AG08396 (cell line): ENCODE results near the gene PRRC2B.
A peak's percentile ranks its signal among the peaks of the same experiment; 100 is the strongest.
"Not testable (repeated sequence)": the region's sequence is repeated elsewhere in the genome, so short reads cannot be mapped to it uniquely, and the experiment has no call there.

Experiments used
- DNase-seq: peaks from one replicate; pipeline ENCODE4 v3.0.0; 2012; ENCODE audit warnings: low spot score, mixed read lengths

The PRRC2B gene

GRCh38 chr9:131539223-131539923, 145.5 kb downstream of the PRRC2B start:
- DNase-seq, result no peak

- DNase-seq, result no peak
Observed at GRCh38 chr9:131543141-131543540, 149.3 kb downstream of the PRRC2B start.

DNA sequence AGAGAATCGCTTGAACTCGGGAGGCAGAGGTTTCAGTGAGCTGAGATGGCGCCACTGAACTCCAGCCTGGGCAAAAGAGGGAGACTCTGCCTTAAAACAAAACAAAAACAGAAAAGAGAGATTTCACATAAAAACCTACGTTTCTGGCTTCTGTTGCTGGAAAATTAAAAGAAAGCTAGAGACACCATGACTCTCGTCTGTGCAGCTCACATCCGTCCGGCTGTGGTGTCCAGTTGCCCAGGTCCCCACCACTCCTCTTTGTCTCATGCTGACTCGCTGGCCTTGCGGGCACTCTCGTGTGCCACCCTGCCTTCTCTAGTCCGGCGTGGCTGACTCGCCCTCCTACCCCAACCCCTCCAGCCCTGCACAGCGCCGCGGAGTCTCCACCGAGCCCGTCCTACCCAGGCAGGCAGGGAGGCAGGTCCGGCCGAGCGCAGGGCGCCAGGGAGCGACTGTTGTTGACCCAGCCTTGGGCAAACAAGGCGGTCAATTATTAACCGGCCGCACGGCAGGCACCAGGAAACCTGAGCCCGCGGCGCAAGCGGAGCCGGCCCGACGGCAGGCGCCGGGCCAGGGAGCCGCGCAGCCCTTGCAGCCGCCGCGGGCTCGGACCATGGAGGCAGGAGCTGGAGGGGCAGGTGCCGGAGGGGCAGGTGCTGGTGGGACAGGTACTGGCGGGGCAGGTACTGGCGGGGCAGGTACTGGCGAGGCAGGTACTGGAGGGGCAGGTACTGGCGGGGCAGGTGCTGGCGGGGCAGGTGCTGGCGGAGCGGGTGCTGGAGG, 151.3 kb downstream of the PRRC2B start, which contains the start of gene PRRT1B:
PRRT1B (plus strand) TSS at position 521 of the 783 bp plus-strand sequence; CDS start at position 614, 93 bp downstream.
- no peak for DNase-seq

- no peak for DNase-seq
Observed at GRCh38 chr9:131545786-131546335, 152.0 kb downstream of the PRRC2B start.

- DNase-seq, result peak; percentile 47
Observed at GRCh38 chr9:131546336-131547084, 152.6 kb downstream of the PRRC2B start.

DNA sequence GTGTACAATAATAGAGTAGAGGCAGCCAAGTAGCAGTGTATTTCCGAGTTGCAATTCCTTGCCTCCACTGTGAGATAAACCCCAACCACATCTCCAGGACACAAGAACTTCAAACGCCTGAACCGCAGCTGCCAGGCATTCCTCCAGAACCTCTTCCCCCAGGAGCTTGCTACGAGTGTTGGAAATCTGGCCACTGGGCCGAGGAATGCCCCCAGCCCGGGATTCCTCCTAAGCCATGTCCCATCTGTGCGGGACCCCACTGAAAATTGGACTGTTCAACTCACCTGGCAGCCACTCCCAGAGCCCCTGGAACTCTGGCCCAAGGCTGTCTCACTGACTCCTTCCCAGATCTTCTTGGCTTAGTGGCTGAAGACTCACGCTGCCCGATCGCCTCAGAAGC, 155.3 kb downstream of the PRRC2B start:
- DNase-seq, result not testable (repeated sequence)
